ENCODE measurements around the gene CMIP.
A peak's percentile ranks its signal among the peaks of the same experiment; 100 is the strongest.
"Not testable (repeated sequence)": the region's sequence is repeated elsewhere in the genome, so short reads cannot be mapped to it uniquely, and the experiment has no call there.

CMIP gene

GRCh38 chr16:81444448-81445121 is at the start of gene CMIP:
Gene CMIP, plus strand, starts transcription at chr16:81444808.
- peak; percentile 52 to 72 for DNase-seq (ENCODE audit: low read depth in 2 of 2)

GRCh38 chr16:81394966-81395655 is 49.5 kb upstream of the CMIP start:
- DNase-seq (ENCODE audit: low read depth in 2 of 2): no peak

GRCh38 chr16:81397058-81397878 is 47.3 kb upstream of the CMIP start:
- no peak for DNase-seq (ENCODE audit: low read depth in 2 of 2)

- DNase-seq (ENCODE audit: low read depth in 2 of 2): no peak
Measured at GRCh38 chr16:81397879-81398520, 46.6 kb upstream of the CMIP start.

- DNase-seq (ENCODE audit: low read depth in 2 of 2): no peak
Measured at GRCh38 chr16:81399909-81400308, 44.7 kb upstream of the CMIP start.

- no peak for DNase-seq (ENCODE audit: low read depth in 2 of 2)
Measured at GRCh38 chr16:81401035-81401950, 43.3 kb upstream of the CMIP start.

GRCh38 chr16:81403208-81403600 is 41.4 kb upstream of the CMIP start:
- DNase-seq (ENCODE audit: low read depth in 2 of 2): no peak

GRCh38 chr16:81403601-81404391 is 40.8 kb upstream of the CMIP start:
- peak; percentile 79 to 83 for DNase-seq (ENCODE audit: low read depth in 2 of 2)

- DNase-seq (ENCODE audit: low read depth in 2 of 2): not testable (repeated sequence)
Measured at GRCh38 chr16:81405002-81405401, 39.6 kb upstream of the CMIP start.

GRCh38 chr16:81405702-81406113 is 38.9 kb upstream of the CMIP start:
- DNase-seq (ENCODE audit: low read depth in 2 of 2): no peak

GRCh38 chr16:81408409-81408950 is 36.1 kb upstream of the CMIP start:
- no peak for DNase-seq (ENCODE audit: low read depth in 2 of 2)

- DNase-seq (ENCODE audit: low read depth in 2 of 2): no peak
Measured at GRCh38 chr16:81409016-81409556, 35.5 kb upstream of the CMIP start.

GRCh38 chr16:81410643-81411293 is 33.8 kb upstream of the CMIP start:
- DNase-seq (ENCODE audit: low read depth in 2 of 2): no peak

- no peak for DNase-seq (ENCODE audit: low read depth in 2 of 2)
Measured at GRCh38 chr16:81413245-81413990, 31.2 kb upstream of the CMIP start.

GRCh38 chr16:81415751-81416150 is 28.9 kb upstream of the CMIP start:
- no peak for DNase-seq (ENCODE audit: low read depth in 2 of 2)

- DNase-seq (ENCODE audit: low read depth in 2 of 2): no peak
Measured at GRCh38 chr16:81416749-81417148, 27.9 kb upstream of the CMIP start.

- no peak for DNase-seq (ENCODE audit: low read depth in 2 of 2)
Measured at GRCh38 chr16:81417210-81417609, 27.4 kb upstream of the CMIP start.

- no peak for DNase-seq (ENCODE audit: low read depth in 2 of 2)
Measured at GRCh38 chr16:81419806-81420205, 24.8 kb upstream of the CMIP start.
